ENCODE results near the gene PDE10A. TPM values are rescaled to one million over a fixed set of nuclear protein-coding genes. Genes with fewer than 3 reads are reported as not detected.

PDE10A gene
- total RNA-seq, 1 experiment from 2014 or later = 0.31 TPM

GRCh38 chr6:165602291-165602690, 60.8 kb downstream of the PDE10A start:
- no peaks in the 10 kb centered on the region for H3K23me2 ChIP-seq (ENCODE audit: insufficient read length, low read depth, low read length, poor library complexity, severe bottlenecking)
- H3K4me1 Mint-ChIP-seq = peaks cover 22 to 25% of the 10 kb centered on the region in 2 experiments
- no peaks in the 10 kb centered on the region; the same call in 1 of the 2 replicates for H3K27me3 Mint-ChIP-seq (ENCODE audit: low read depth)
- H3K4me2 ChIP-seq (ENCODE audit: insufficient read depth, insufficient read length, low read length) = no peak overlapping the region
- no peak overlapping the region for H2BK15ac ChIP-seq (ENCODE audit: low read depth, low read length)
- no peak overlapping the region for H4K8ac ChIP-seq (replicated peaks; ENCODE audit: insufficient read length, low read depth, low read length)
- H3K4ac ChIP-seq (ENCODE audit: low read depth, low read length) = no peak overlapping the region
- H3K23ac ChIP-seq (ENCODE audit: insufficient read length, low read depth, low read length) = no peak overlapping the region
- no peak overlapping the region for H2AFZ ChIP-seq (ENCODE audit: low read length)
- H4K91ac ChIP-seq (ENCODE audit: insufficient read length, low read depth, low read length) = no peak overlapping the region
- H3K27ac Mint-ChIP-seq = no peak overlapping the region; a peak in 1 of 7 replicates
- H2BK5ac ChIP-seq (ENCODE audit: insufficient read length, low read length) = no peak overlapping the region
- no peak overlapping the region for H3K18ac ChIP-seq (ENCODE audit: insufficient read length, low read depth, low read length)
- no peak for TF ChIP-seq CTCF (conservative IDR thresholded peaks at IDR 0.05)
- H3K79me1 ChIP-seq (ENCODE audit: insufficient read depth, low read depth, low read length, poor library complexity, severe bottlenecking) = no peaks in the 10 kb centered on the region
- no peaks in the 10 kb centered on the region for H3K79me2 ChIP-seq (ENCODE audit: insufficient read depth, low read length)
- no peak overlapping the region for H3T11ph ChIP-seq (ENCODE audit: low read length)
- no peaks in the 10 kb centered on the region for H3K27me3 ChIP-seq (ENCODE audit: insufficient read depth, low read length)
- no peak overlapping the region for H4K5ac ChIP-seq (ENCODE audit: insufficient read length, low read depth, low read length)
- 0 out of 2 replicates have a peak, but pooled peaks cover 5% of the 10 kb centered on the region for H3K4me1 ChIP-seq (ENCODE audit: insufficient read depth, low read length)
- no peak overlapping the region for H2BK12ac ChIP-seq (ENCODE audit: insufficient read length, low read depth, low read length)
- no peak overlapping the region for H3K4me3 Mint-ChIP-seq
- H2AK5ac ChIP-seq (ENCODE audit: insufficient read length, low read length) = no peak overlapping the region
- H3K9me3 Mint-ChIP-seq = no peaks in the 10 kb centered on the region
- no peak overlapping the region for H3K14ac ChIP-seq (ENCODE audit: insufficient read depth, low read length)
- H3K27ac ChIP-seq (ENCODE audit: insufficient read length, low read depth, low read length) = no peak overlapping the region
- no peaks in the 10 kb centered on the region for H3K36me3 Mint-ChIP-seq (ENCODE audit: insufficient read depth in 1 of 3, low read depth in 3 of 3)
- H3K9me3 ChIP-seq (ENCODE audit: control insufficient read depth, low read depth, low read length) = no peaks in the 10 kb centered on the region
- no peaks in the 10 kb centered on the region for H4K20me1 ChIP-seq (ENCODE audit: control insufficient read depth, insufficient read depth, insufficient read length)
- DNase-seq = no peak
- no peak overlapping the region for H3K9ac ChIP-seq (ENCODE audit: extremely low read depth, insufficient read length, low read length)
- H2BK120ac ChIP-seq (ENCODE audit: low read depth, low read length, poor library complexity, severe bottlenecking) = no peak overlapping the region
- H3K56ac ChIP-seq (ENCODE audit: insufficient read length, low read depth, low read length) = no peak overlapping the region
- no CpG with 5 or more reads among the region's 6 CpGs for WGBS (ENCODE audit: extremely low coverage, insufficient read length, low lambda C conversion rate)
- H2BK20ac ChIP-seq (ENCODE audit: low read depth, low read length, poor library complexity, severe bottlenecking) = no peak overlapping the region

Measured in H9 (cell line).